NT2/D1 (cell line): Measurements from ENCODE around the gene DDIT3.
"Not testable (repeated sequence)": the region's sequence is repeated elsewhere in the genome, so short reads cannot be mapped to it uniquely, and the experiment has no call there.

ENCODE experiments used
- DNase-seq: peaks from one replicate; pipeline ENCODE4 v3.0.0-alpha.2; 2011; ENCODE audit warnings: low read depth, low spot score
- H3K27me3 ChIP-seq: 2 replicates; pipeline ENCODE4 v1.6.0; 2011; ENCODE audit warnings: mild to moderate bottlenecking; ENCODE audit not compliant: insufficient read length, insufficient read depth
- H3K36me3 ChIP-seq: 2 replicates; pipeline ENCODE4 v1.6.1; 2011; ENCODE audit warnings: mild to moderate bottlenecking, low read length, mixed read lengths; ENCODE audit not compliant: insufficient read depth, insufficient read length
- H3K4me1 ChIP-seq: 2 replicates; pipeline ENCODE4 v1.5.1; 2011; ENCODE audit not compliant: insufficient read depth, insufficient read length
- H3K4me3 ChIP-seq: 2 replicates; pipeline ENCODE4 v1.5.1; 2011; ENCODE audit warnings: low read depth; ENCODE audit not compliant: insufficient read length
- H3K9ac ChIP-seq: 2 replicates; pipeline ENCODE4 v1.6.0; 2011; ENCODE audit warnings: low read depth; ENCODE audit not compliant: insufficient read length
- H3K9me3 ChIP-seq: 2 replicates; pipeline ENCODE4 v1.5.1; 2011; ENCODE audit warnings: mild to moderate bottlenecking, low read length; ENCODE audit not compliant: insufficient read depth
- SUZ12 ChIP-seq: IDR thresholded peaks from 2 replicates; pipeline ENCODE4 v1.6.1; 2011; ENCODE audit not compliant: insufficient read length, insufficient read depth; ENCODE audit errors: extremely low read depth
- YY1 ChIP-seq: IDR thresholded peaks from 2 replicates; pipeline ENCODE4 v1.6.1; 2011; ENCODE audit not compliant: insufficient read length, insufficient read depth
- ZNF274 ChIP-seq: IDR thresholded peaks from 2 replicates; pipeline ENCODE4 v1.6.1; 2011; ENCODE audit warnings: mild to moderate bottlenecking, low read depth, low read length

Gene DDIT3, protein sequence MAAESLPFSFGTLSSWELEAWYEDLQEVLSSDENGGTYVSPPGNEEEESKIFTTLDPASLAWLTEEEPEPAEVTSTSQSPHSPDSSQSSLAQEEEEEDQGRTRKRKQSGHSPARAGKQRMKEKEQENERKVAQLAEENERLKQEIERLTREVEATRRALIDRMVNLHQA

DNA sequence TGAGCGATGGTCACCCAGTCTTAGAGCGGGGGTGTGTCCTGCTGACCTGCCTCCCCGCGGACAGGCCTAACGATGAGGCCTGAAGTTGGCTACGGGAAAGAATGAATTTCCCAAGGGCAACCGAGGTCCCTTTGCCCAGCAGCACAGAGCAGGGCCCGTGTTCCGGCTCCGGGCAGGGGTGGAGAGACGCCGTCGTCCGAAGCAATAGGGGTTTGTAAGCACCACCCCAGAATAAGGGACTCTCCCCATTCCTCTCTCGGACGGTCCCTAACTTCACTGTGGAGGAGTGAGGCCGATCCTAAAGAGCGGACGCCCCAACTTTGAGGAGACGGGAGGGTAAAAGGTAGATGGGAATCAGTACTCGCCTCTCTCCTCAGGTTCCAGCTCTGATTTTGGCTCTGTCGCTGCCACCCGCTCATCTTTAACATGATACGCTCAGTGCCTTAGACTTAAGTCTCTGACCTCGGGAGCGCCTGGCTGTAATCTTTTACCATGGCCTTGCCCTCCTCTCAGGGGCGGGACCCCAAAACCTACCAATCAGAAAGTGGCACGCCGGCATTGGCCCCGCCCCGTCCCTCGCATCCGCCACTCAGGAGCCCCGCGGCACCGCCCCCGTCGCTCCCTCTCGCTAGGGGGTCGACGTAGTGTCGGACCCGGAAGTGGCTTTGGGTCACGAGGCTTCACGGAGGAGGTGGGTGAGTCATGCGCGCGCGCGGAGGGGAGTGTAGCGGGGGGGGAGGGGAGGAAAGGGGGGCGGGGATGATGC, at the start of gene DDIT3:
Gene DDIT3 (minus strand): TSS at position 462 of the 766 bp plus-strand sequence. CDS start 3,108 bp downstream, outside the sequence.
- H3K9me3 ChIP-seq: no peaks in the 10 kb centered on the region
- no peak for TF ChIP-seq SUZ12
- no peak for TF ChIP-seq ZNF274
- no peak for TF ChIP-seq YY1
- H3K27me3 ChIP-seq: no peaks in the 10 kb centered on the region
- peak within 1 kb of the TSS; percentile 95 for H3K9ac ChIP-seq
- peak within 1 kb of the TSS; percentile 84 for H3K4me3 ChIP-seq
- peaks cover 9% of the 10 kb centered on the region for H3K4me1 ChIP-seq
- H3K36me3 ChIP-seq: peaks cover 59% of the 10 kb centered on the region
- peak; percentile 97 for DNase-seq

DNA sequence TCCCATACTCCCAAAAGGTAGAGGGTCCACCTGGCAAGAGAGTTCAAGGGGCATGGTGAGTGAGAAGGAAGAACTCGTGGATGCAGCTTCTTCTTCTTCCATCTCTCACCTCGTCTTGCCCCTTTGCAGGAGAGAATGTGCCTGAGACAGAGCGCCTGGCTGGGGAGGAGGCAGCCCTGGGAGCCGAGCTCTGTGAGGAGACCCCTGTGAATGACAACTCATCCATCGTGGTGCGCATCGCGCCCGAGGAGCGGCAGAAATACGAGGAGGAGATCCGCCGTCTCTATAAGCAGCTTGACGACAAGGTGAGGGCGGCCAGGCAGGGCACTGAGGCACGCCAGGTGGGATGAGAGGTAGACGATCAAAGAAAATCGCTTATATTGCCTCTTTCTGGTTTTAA, 49.5 kb upstream of the DDIT3 start:
- no peak overlapping the region for H3K4me3 ChIP-seq
- DNase-seq: no peak
- H3K9ac ChIP-seq: no peak overlapping the region
- no peaks in the 10 kb centered on the region for H3K27me3 ChIP-seq
- TF ChIP-seq YY1: no peak
- TF ChIP-seq SUZ12: no peak
- no peak for TF ChIP-seq ZNF274
- H3K9me3 ChIP-seq: no peaks in the 10 kb centered on the region
- H3K4me1 ChIP-seq: no peaks in the 10 kb centered on the region
- peaks cover 10% of the 10 kb centered on the region for H3K36me3 ChIP-seq

DNA sequence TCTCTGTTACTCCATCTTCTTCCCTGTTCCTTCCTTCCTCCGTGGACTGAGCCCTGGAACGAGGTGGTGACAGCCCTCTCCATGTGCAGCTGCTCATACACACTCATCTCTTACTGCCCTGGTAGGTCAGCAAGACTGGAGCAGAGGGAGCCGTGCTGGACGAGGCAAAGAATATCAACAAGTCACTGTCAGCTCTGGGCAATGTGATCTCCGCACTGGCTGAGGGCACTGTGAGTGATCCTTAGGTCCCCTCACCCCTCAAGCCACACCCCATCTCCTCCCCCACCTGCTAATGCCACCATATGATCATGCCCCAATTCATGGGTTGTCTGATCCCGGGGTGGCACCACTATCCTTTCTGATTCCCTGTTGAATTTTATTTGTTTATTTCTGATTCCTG, 48.5 kb upstream of the DDIT3 start:
- H3K9me3 ChIP-seq: no peaks in the 10 kb centered on the region
- H3K36me3 ChIP-seq: peaks cover 10% of the 10 kb centered on the region
- TF ChIP-seq YY1: no peak
- no peak for TF ChIP-seq ZNF274
- TF ChIP-seq SUZ12: no peak
- no peaks in the 10 kb centered on the region for H3K27me3 ChIP-seq
- no peak overlapping the region for H3K9ac ChIP-seq
- H3K4me3 ChIP-seq: no peak overlapping the region
- no peaks in the 10 kb centered on the region for H3K4me1 ChIP-seq
- DNase-seq: no peak

DNA sequence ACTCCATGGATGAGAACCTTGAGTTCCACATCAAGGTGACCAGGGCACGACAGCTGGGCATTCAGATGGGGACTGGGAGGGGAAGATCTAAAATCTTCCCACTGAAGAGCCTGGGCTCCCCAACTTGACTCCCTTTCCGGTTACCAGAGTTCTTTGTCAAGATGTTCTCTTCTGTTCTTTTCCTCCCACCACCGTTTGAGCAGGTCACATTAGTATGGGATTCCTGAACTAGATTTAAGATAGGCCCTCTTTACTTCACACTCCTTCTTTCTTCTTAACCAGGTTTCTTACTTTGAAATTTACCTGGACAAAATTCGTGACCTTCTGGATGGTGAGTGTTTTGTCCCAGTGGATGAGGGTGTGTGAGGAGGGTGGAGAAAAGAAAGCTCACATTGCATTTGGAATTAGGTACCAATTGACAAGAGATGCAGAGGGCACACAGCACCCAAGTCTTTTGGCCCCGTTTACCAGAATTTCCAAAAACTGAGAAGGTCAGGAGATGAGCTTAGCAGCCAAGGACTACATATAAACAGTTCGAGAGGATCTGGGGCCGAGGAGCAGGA, 43.9 kb upstream of the DDIT3 start:
- no peak for TF ChIP-seq SUZ12
- TF ChIP-seq ZNF274: no peak
- TF ChIP-seq YY1: no peak
- no peak for DNase-seq
- Histone ChIP-seq H3K4me3 (no peak overlapping the region), H3K4me1 (no peaks in the 10 kb centered on the region), H3K9me3 (no peaks in the 10 kb centered on the region), H3K9ac (no peak overlapping the region), H3K36me3 (no peaks in the 10 kb centered on the region), H3K27me3 (no peaks in the 10 kb centered on the region)

DNA sequence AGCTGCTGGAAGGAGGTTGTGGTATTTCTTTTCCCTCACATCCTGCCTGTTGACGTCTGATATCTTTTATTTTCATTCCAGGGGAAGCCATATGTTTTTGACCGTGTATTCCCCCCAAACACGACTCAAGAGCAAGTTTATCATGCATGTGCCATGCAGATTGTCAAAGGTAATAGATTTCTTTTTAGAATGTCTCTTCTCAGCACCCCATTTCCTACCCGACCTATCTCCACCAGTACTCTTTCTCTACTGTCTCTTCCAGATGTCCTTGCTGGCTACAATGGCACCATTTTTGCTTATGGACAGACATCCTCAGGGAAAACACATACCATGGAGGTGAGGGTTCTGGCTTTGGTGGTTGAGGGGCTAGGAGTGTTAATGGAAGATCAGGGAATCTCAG, 43.0 kb upstream of the DDIT3 start:
- H3K9me3 ChIP-seq: no peaks in the 10 kb centered on the region
- H3K4me3 ChIP-seq: no peak overlapping the region
- DNase-seq: no peak
- no peak overlapping the region for H3K9ac ChIP-seq
- no peaks in the 10 kb centered on the region for H3K36me3 ChIP-seq
- no peaks in the 10 kb centered on the region for H3K27me3 ChIP-seq
- no peaks in the 10 kb centered on the region for H3K4me1 ChIP-seq
- no peak for TF ChIP-seq YY1
- no peak for TF ChIP-seq ZNF274
- no peak for TF ChIP-seq SUZ12

DNA sequence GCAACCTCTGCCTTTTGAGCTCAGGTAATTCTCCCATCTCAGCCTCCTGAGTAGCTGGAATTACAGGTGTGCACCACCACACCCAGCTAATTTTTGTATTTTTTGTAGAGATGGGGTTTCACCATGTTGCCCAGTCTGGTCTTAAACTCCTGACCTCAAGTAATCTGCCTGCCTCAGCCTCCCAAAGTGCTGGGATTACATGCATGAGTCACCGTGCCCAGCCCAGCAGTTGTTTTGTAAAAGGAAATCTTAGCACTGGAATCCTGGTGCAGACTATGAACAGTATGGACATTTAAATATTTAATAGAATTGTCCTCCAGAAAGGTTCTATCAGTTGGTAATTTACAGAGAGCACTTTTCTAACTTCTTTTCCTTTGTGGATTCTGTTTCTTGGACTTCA, 40.8 kb upstream of the DDIT3 start:
- H3K9me3 ChIP-seq, H3K27me3 ChIP-seq, H3K36me3 ChIP-seq, DNase-seq, H3K4me3 ChIP-seq, H3K9ac ChIP-seq, H3K4me1 ChIP-seq: not testable (repeated sequence)

DNA sequence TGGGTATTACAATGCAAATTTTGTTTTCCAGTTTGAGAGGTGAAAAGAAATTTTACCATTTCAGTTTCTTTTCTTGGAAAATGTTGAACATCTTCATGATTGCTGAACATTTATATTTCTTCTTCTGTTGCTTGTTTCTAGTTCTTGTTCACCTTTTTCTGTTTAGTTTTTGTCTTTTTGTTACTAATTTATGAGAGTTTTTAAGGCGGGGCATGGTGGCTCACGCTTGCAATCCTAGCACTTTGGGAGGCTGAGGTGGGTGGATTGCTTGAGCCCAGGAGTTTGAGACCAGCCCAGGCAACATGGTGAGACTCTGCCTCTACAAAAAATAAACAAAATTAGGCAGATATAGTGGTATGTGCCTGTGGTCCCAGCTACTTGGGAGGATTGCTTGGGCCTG, 40.2 kb upstream of the DDIT3 start:
- TF ChIP-seq YY1 (no peak), ZNF274 (no peak), SUZ12 (no peak)
- Histone ChIP-seq H3K9ac (no peak overlapping the region), H3K4me3 (no peak overlapping the region), H3K9me3 (no peaks in the 10 kb centered on the region), H3K36me3 (no peaks in the 10 kb centered on the region), H3K4me1 (no peaks in the 10 kb centered on the region), H3K27me3 (no peaks in the 10 kb centered on the region)
- no peak for DNase-seq
